Gastroesophageal sphincter (tissue), 4 donors: ENCODE results near the gene NFE2L3. TPM values are rescaled to one million over a fixed set of nuclear protein-coding genes. Genes with fewer than 3 reads are reported as not detected.
A peak's percentile ranks its signal among the peaks of the same experiment; 100 is the strongest.

ENCODE experiments used
- ATAC-seq: fragments of 150-250 bp; one replicate; pipeline ENCODE4 v1.9.1; 2016; ENCODE audit warnings: mild to moderate bottlenecking, moderate library complexity
- H3K27ac ChIP-seq, 4 donors: fragments of 200-600 bp; sonication (generic) in 3 of 4; 1 replicate in 3 of 4; 2 replicates in 1 of 4; pipeline ENCODE4 v1.5.1; 2016 to 2019
- H3K27me3 ChIP-seq: fragments of 200-600 bp; sonication (generic); one replicate; pipeline ENCODE4 v1.5.1; 2019
- H3K36me3 ChIP-seq, 2 donors: fragments of 200-600 bp; sonication (generic); one replicate each; pipeline ENCODE4 v1.5.1; 2019; ENCODE audit warnings: control low read depth in 1 of 2
- H3K4me1 ChIP-seq, 3 donors: fragments of 200-600 bp; sonication (generic); 1 replicate in 2 of 3; 2 replicates in 1 of 3; pipeline ENCODE4 v1.5.1; 2016 to 2019; ENCODE audit warnings: control low read depth in 2 of 3
- H3K4me3 ChIP-seq, 2 donors: fragments of 200-600 bp; sonication (generic); one replicate each; pipeline ENCODE4 v1.5.1; 2019; ENCODE audit warnings: mild to moderate bottlenecking in 1 of 2, moderate library complexity in 1 of 2
- H3K9me3 ChIP-seq, 3 donors: fragments of 200-600 bp; sonication (generic); one replicate each; pipeline ENCODE4 v1.5.1; 2017 to 2019; ENCODE audit warnings: control low read depth in 2 of 3
- CTCF ChIP-seq, 4 experiments: fragments of 200-600 bp in 2 of 4; fragments of 450-650 bp in 2 of 4; sonication (generic) in 1 of 4; IDR thresholded peaks; one replicate each; pipeline ENCODE4 v1.5.1; 2017 to 2019; ENCODE audit warnings: antibody characterized with exemption in 4 of 4, mild to moderate bottlenecking in 2 of 4, moderate library complexity in 2 of 4
- EP300 ChIP-seq: sonication (generic); formaldehyde crosslinking; IDR thresholded peaks from one replicate; pipeline ENCODE4 v1.6.1; 2017; ENCODE audit warnings: antibody characterized with exemption, mild to moderate bottlenecking
- POLR2A ChIP-seq, 2 donors: fragments of 450-650 bp; IDR thresholded peaks; one replicate each; pipeline ENCODE4 v1.6.1; 2017; ENCODE audit warnings: antibody characterized with exemption in 2 of 2, mild to moderate bottlenecking in 2 of 2, moderate library complexity in 1 of 2
- POLR2AphosphoS5 ChIP-seq: sonication (generic); formaldehyde crosslinking; IDR thresholded peaks from one replicate; pipeline ENCODE4 v1.6.1; 2017; ENCODE audit warnings: antibody characterized with exemption
- WGBS, 2 donors: methylation state at CpG; one replicate each; pipeline ENCODE4 v1.1.5; 2018; ENCODE audit warnings: low coverage in 1 of 2; 5-methylcytosine and 5-hydroxymethylcytosine counted together
- total RNA-seq, 4 donors: library from RNA; depleted of rRNA; stranded (reverse); fragments of >200 nt; gene quantifications; one replicate each; pipeline ENCODE4 v1.1.0, GENCODE V29; 2016

Gene NFE2L3, protein sequence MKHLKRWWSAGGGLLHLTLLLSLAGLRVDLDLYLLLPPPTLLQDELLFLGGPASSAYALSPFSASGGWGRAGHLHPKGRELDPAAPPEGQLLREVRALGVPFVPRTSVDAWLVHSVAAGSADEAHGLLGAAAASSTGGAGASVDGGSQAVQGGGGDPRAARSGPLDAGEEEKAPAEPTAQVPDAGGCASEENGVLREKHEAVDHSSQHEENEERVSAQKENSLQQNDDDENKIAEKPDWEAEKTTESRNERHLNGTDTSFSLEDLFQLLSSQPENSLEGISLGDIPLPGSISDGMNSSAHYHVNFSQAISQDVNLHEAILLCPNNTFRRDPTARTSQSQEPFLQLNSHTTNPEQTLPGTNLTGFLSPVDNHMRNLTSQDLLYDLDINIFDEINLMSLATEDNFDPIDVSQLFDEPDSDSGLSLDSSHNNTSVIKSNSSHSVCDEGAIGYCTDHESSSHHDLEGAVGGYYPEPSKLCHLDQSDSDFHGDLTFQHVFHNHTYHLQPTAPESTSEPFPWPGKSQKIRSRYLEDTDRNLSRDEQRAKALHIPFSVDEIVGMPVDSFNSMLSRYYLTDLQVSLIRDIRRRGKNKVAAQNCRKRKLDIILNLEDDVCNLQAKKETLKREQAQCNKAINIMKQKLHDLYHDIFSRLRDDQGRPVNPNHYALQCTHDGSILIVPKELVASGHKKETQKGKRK
- 1 to 10 TPM in 3 of 4 donors, under 1 TPM in 1; 0.62 to 4.4 (median 2.2) TPM for total RNA-seq

- no peaks in the 10 kb centered on the region for H3K9me3 ChIP-seq
- peak within 1 kb of the TSS; percentile 19 to 63 for H3K4me3 ChIP-seq
- peaks cover 57% of the 10 kb centered on the region for H3K27me3 ChIP-seq
- no peak for TF ChIP-seq EP300
- peak in 1 of 4 experiments; percentile 34 for TF ChIP-seq CTCF (IDR thresholded peaks at IDR 0.05)
- WGBS, 2 donors = no CpG with 5 or more reads among the region's 95 CpGs
- peaks cover 0 to 19% (median 0%) of the 10 kb centered on the region in 3 donors for H3K4me1 ChIP-seq
- H3K27ac ChIP-seq = peak within 1 kb of the TSS in 1 of 4 donors; percentile 8
- H3K36me3 ChIP-seq = no peaks in the 10 kb centered on the region
- peak; percentile 73 for ATAC-seq
These were observed at the start of gene NFE2L3 for GRCh38 chr7:26151953-26152781. TSS of gene NFE2L3 (plus strand) at chr7:26152198. CDS start at chr7:26152499, 301 bp downstream.

DNA sequence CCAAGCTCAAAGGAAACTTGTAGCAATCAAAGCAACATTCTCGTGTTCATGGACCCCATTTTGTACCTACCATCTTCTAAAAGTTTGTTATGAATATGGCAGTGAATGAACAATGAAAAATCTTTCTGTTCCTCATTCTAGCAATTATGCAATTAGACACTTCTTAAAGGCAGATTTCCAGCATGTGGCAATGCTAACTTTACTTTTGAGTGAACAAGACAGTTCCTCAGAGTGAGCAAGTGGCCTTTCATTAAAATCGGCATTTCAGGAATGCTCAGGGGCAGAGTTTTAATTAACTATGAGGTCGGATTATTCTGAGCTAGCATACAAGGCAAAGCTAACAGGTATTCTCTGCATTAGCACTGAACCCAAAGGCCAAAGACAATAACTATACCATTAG lies 48.4 kb upstream of the NFE2L3 start:
- H3K4me3 ChIP-seq = no peak overlapping the region
- H3K27me3 ChIP-seq = peaks cover 25% of the 10 kb centered on the region
- no peaks in the 10 kb centered on the region for H3K36me3 ChIP-seq
- H3K9me3 ChIP-seq = no peaks in the 10 kb centered on the region
- TF ChIP-seq POLR2AphosphoS5 = no peak
- TF ChIP-seq EP300 = no peak
- TF ChIP-seq POLR2A (IDR thresholded peaks at IDR 0.05) = no peak
- TF ChIP-seq CTCF (IDR thresholded peaks at IDR 0.05) = no peak
- H3K4me1 ChIP-seq = no peaks in the 10 kb centered on the region
- 62 to 83% methylated on average over 3 of the region's 3 CpGs for WGBS, 2 donors
- H3K27ac ChIP-seq = no peak overlapping the region
- no peak for ATAC-seq

GRCh38 chr7:26105236-26105635 lies 46.8 kb upstream of the NFE2L3 start:
- H3K4me1 ChIP-seq = no peaks in the 10 kb centered on the region
- no peak overlapping the region for H3K4me3 ChIP-seq
- no peaks in the 10 kb centered on the region for H3K36me3 ChIP-seq
- ATAC-seq = no peak
- no peaks in the 10 kb centered on the region for H3K9me3 ChIP-seq
- peaks cover 25% of the 10 kb centered on the region for H3K27me3 ChIP-seq
- no peak for TF ChIP-seq EP300
- TF ChIP-seq POLR2A (IDR thresholded peaks at IDR 0.05) = no peak
- no peak for TF ChIP-seq POLR2AphosphoS5
- TF ChIP-seq CTCF (IDR thresholded peaks at IDR 0.05) = no peak
- no peak overlapping the region for H3K27ac ChIP-seq
- WGBS, 2 donors = 88 to 92% methylated on average over 1 of the region's 1 CpG

- peaks cover 25% of the 10 kb centered on the region for H3K27me3 ChIP-seq
- no peaks in the 10 kb centered on the region for H3K9me3 ChIP-seq
- H3K4me3 ChIP-seq = no peak overlapping the region
- no peak for TF ChIP-seq POLR2AphosphoS5
- no peaks in the 10 kb centered on the region for H3K36me3 ChIP-seq
- no peak for ATAC-seq
- H3K27ac ChIP-seq = no peak overlapping the region
- 86% methylated on average over 3 of the region's 11 CpGs; no CpG with 5 or more reads in 1 of the 2 donors for WGBS, 2 donors
- no peaks in the 10 kb centered on the region for H3K4me1 ChIP-seq
These were observed 46.1 kb upstream of the NFE2L3 start for GRCh38 chr7:26105931-26106330.

GRCh38 chr7:26112203-26112740 lies 39.7 kb upstream of the NFE2L3 start:
- WGBS, 2 donors = 79 to 94% methylated on average over 4 to 6 of the region's 6 CpGs
- no peak for ATAC-seq

More at GRCh38 chr7:26112203-26112740, 39.7 kb upstream of the NFE2L3 start:
- no peak overlapping the region for H3K4me3 ChIP-seq
- H3K27ac ChIP-seq = no peak overlapping the region
- peaks cover 19% of the 10 kb centered on the region for H3K27me3 ChIP-seq
- H3K9me3 ChIP-seq = no peaks in the 10 kb centered on the region
- H3K36me3 ChIP-seq = no peaks in the 10 kb centered on the region
- no peaks in the 10 kb centered on the region for H3K4me1 ChIP-seq
- TF ChIP-seq EP300 (no peak), POLR2A (IDR thresholded peaks at IDR 0.05) (no peak), POLR2AphosphoS5 (no peak), CTCF (IDR thresholded peaks at IDR 0.05) (no peak)
